ENCODE results near the gene MTMR1.

The MTMR1 gene

DNA sequence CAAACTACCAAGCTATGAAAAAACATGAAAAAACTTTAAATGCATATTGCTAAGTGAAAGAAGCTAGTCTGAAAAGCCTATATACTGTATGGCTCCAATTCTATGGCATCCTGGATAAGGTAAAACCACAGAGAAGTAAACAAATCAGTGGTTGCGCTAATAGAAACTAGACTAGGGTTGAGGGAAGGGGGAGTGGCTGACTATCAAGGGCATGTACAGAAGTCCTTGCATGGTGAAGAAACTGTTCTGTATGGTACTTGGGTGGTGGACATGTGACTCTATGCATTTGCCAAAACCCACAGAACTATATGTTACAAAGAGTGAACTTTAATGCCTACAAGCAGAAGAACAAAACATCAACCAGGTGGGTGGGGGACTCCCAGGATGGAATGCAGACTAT, 96.8 kb downstream of the MTMR1 start:
- no peak overlapping the region for H3K4me3 ChIP-seq (replicated peaks in 1 of 2; ENCODE audit: low read depth in 2 of 2, low read length in 2 of 2)
- DNase-seq (ENCODE audit: low read depth in 2 of 2), result no peak
- TF ChIP-seq, protein P1, sequence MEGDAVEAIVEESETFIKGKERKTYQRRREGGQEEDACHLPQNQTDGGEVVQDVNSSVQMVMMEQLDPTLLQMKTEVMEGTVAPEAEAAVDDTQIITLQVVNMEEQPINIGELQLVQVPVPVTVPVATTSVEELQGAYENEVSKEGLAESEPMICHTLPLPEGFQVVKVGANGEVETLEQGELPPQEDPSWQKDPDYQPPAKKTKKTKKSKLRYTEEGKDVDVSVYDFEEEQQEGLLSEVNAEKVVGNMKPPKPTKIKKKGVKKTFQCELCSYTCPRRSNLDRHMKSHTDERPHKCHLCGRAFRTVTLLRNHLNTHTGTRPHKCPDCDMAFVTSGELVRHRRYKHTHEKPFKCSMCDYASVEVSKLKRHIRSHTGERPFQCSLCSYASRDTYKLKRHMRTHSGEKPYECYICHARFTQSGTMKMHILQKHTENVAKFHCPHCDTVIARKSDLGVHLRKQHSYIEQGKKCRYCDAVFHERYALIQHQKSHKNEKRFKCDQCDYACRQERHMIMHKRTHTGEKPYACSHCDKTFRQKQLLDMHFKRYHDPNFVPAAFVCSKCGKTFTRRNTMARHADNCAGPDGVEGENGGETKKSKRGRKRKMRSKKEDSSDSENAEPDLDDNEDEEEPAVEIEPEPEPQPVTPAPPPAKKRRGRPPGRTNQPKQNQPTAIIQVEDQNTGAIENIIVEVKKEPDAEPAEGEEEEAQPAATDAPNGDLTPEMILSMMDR (IDR thresholded peaks at IDR 0.05; ENCODE audit: low read depth, low read length), result no peak

DNA sequence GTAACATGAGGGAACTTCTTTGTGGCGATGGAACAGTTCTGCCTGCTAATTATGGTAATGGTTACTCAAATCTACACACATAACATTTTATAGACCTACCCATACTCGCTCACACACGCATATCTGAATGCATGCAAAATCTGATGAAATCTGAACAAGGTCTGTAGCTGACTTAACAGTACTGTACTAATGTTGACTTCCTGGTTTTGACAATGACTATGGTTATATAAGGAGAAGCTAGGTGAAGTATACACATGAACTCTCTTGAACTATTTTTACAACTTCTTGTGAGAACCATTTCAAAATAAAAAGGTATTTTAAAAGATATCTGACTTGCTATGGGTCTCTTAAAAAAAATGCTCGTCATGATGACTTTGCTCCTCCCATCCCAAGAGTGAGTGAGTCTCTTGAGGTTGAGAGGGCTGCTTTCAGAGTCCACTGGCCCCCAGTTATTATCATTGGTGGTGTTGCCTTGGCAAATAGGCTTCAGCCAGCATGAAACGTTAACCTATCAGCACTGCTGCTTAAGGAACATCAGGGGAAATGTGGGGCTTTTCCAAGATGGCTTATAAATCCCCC, 99.8 kb downstream of the MTMR1 start:
- no peak for DNase-seq (ENCODE audit: low read depth in 2 of 2)
- no peak overlapping the region for H3K4me3 ChIP-seq (replicated peaks in 1 of 2; ENCODE audit: low read depth in 2 of 2, low read length in 2 of 2)
- TF ChIP-seq, protein P1 (IDR thresholded peaks at IDR 0.05; ENCODE audit: low read depth, low read length), result no peak

DNA sequence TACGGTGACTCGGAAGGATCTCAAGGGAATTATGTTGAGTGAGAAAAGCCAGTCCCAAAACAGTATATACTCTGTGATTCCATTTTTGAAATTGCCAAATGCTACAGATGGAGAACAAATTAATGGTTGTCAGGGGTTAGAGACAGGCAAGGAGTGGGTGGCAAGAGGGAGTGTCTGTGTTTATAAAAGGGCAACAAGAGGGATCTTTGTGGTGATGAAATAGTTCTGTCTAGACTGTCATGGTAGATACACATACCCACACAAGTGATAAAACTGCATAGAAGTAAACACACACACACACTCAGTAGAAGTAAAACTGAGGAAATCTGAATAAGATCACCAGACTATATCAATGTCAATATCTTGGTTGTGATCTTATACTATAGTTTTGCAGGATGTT, 112.5 kb downstream of the MTMR1 start:
- peak in 1 of 2 donors; percentile 0 for DNase-seq (ENCODE audit: low read depth in 2 of 2)
- H3K4me3 ChIP-seq (replicated peaks in 1 of 2; ENCODE audit: low read depth in 2 of 2, low read length in 2 of 2), result no peak overlapping the region
- TF ChIP-seq, protein P1 (IDR thresholded peaks at IDR 0.05; ENCODE audit: low read depth, low read length), result no peak

DNA sequence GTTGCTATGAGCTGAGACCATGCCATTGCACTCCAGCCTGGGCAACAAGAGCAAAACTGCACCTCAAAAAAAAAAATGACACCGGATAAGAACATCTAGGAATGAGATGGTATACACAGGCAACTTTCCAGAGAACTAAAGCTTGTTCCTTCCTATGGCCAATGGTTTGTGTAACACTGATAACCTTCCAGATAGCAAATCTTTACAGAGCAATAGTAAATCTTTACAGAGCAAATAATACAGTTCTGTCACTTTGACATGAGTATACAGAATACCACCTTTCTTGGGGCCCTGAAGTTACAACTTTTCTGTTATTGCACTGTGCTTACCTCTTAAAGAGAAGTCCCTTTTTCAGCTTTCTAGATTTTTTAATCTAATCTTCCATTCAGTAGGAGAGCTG, 113.6 kb downstream of the MTMR1 start:
- no peak for DNase-seq (ENCODE audit: low read depth in 2 of 2)
- no peak overlapping the region for H3K4me3 ChIP-seq (replicated peaks in 1 of 2; ENCODE audit: low read depth in 2 of 2, low read length in 2 of 2)
- TF ChIP-seq, protein P1 (IDR thresholded peaks at IDR 0.05; ENCODE audit: low read depth, low read length), result no peak

DNA sequence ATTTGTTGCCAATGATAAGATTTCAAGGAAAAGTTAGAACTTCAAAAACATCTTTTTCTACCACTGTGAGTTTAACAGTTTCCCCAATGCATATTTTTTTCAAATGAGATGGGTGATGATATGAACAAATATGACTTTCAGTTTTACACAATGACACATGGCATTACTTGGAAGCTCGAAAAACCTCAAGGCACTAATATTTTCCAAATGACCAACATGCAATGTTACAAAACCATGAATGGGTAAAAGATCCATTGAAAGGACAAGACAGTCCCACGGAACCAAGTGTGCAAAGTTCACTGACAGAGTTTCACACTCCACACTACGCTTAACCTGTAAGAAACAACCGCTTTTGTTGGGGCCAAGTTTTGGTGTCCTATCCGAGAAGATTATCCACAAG, 120.7 kb downstream of the MTMR1 start:
- DNase-seq (ENCODE audit: low read depth in 2 of 2), result peak in 1 of 2 donors; percentile 31
- H3K4me3 ChIP-seq (replicated peaks in 1 of 2; ENCODE audit: low read depth in 2 of 2, low read length in 2 of 2), result no peak overlapping the region
- TF ChIP-seq, protein P1 (IDR thresholded peaks at IDR 0.05; ENCODE audit: low read depth, low read length), result no peak
